ENCODE results near the gene ZNF850.
"Not testable (repeated sequence)": the region's sequence is repeated elsewhere in the genome, so short reads cannot be mapped to it uniquely, and the experiment has no call there.

The ZNF850 gene

DNA sequence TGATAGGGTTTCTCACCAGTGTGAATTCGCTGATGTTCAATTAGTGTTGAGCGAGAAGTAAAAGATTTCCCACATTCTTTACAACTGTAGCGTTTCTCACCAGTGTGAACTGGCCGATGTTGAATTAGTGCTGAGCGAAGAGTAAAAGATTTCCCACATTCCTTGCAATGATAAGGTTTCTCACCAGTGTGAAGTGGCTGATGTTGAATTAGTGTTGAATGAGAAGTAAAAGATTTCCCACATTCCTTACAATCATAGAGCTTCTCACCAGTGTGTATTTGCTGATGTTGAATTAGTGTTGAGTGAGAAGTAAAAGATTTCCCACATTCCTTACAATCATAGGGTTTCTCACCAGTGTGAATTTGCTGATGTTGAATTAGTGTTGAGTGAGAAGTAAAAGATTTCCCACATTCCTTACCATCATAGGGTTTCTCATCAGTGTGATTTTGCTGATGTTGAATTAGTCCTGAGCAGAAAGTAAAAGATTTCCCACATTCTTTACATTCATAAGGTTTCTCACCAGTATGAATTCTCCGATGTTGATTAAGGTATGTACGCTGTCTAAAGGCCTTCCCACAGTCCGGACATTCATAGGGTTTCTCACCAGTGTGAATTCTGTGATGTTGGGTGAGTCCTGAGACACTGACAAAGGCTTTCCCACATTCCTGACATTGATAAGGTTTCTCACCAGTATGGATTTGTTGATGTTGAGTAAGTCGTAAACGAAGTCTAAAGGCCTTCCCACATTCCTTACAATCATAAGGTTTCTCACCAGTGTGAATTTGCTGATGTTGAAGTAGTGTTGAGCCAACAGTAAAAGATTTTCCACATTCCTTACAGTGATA lies 24.0 kb downstream of the ZNF850 start:
- TF ChIP-seq, protein P1, sequence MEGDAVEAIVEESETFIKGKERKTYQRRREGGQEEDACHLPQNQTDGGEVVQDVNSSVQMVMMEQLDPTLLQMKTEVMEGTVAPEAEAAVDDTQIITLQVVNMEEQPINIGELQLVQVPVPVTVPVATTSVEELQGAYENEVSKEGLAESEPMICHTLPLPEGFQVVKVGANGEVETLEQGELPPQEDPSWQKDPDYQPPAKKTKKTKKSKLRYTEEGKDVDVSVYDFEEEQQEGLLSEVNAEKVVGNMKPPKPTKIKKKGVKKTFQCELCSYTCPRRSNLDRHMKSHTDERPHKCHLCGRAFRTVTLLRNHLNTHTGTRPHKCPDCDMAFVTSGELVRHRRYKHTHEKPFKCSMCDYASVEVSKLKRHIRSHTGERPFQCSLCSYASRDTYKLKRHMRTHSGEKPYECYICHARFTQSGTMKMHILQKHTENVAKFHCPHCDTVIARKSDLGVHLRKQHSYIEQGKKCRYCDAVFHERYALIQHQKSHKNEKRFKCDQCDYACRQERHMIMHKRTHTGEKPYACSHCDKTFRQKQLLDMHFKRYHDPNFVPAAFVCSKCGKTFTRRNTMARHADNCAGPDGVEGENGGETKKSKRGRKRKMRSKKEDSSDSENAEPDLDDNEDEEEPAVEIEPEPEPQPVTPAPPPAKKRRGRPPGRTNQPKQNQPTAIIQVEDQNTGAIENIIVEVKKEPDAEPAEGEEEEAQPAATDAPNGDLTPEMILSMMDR (IDR thresholded peaks at IDR 0.05; ENCODE audit: low read depth, low read length), result no peak
- no peak overlapping the region for H3K4me3 ChIP-seq (replicated peaks in 1 of 2; ENCODE audit: low read depth in 2 of 2, low read length in 2 of 2)
- no peak for DNase-seq (ENCODE audit: low read depth in 2 of 2)

DNA sequence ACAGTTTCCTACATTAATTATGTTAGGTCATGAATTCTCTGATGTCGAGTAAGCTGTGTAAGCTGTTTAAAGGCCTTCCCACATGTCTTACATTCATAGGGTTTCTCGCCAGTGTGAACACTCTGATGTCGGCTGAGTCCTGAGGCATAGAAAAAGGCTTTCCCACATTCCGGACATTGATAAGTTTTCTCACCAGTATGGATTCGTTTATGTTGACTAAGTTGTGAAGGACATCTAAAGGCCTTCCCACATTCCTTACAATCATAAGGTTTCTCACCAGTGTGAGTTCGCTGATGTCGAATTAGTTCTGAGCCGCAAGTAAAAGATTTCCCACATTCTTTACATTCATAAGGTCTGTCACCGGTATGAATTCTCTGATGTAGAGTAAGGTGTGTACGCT lies 24.9 kb downstream of the ZNF850 start:
- no peak for DNase-seq (ENCODE audit: low read depth in 2 of 2)
- TF ChIP-seq, protein P1 (IDR thresholded peaks at IDR 0.05; ENCODE audit: low read depth, low read length), result no peak
- H3K4me3 ChIP-seq (replicated peaks in 1 of 2; ENCODE audit: low read depth in 2 of 2, low read length in 2 of 2), result no peak overlapping the region

DNA sequence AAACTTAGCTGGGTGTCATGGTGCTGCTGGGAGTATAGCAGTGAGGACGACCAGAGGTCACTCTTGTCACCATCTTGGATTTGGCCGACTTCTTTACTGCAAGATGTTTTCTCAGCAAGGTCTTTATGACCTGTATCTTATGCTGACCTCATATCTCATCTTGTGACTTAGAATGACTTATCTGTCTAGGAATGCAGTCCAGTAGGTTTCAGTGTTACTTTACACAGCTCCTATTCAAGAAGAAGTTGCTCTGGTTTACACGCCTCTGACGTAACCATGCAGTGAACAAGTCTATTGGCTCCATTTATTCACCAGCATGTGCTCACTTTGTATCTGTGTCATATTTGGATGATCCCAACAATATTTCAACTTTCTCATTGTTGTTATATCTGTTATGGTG lies 26.7 kb downstream of the ZNF850 start:
- TF ChIP-seq, protein P1 (IDR thresholded peaks at IDR 0.05; ENCODE audit: low read depth, low read length), result no peak
- DNase-seq (ENCODE audit: low read depth in 2 of 2), result no peak
- H3K4me3 ChIP-seq (replicated peaks in 1 of 2; ENCODE audit: low read depth in 2 of 2, low read length in 2 of 2), result no peak overlapping the region

DNA sequence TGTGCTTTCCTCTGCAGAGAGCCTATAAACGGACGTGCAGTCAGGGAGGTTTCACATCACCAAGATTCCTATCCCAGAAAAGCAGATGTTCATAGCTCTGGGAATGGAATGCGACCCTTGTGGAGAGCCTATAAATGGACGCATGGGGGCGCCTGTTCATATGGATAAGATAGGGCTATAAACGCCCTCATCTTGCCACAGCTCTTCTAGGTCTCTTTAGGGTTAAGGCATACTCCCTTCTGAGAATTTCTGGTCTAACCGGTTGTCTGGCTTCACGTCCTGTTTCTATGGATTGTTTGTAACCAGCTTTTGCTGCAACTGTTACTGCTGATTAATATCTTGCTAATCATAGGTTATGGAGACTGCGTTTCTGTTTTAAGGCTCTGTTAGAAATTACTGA lies 36.4 kb downstream of the ZNF850 start:
- DNase-seq (ENCODE audit: low read depth in 2 of 2); H3K4me3 ChIP-seq (replicated peaks in 1 of 2; ENCODE audit: low read depth in 2 of 2, low read length in 2 of 2): not testable (repeated sequence)

DNA sequence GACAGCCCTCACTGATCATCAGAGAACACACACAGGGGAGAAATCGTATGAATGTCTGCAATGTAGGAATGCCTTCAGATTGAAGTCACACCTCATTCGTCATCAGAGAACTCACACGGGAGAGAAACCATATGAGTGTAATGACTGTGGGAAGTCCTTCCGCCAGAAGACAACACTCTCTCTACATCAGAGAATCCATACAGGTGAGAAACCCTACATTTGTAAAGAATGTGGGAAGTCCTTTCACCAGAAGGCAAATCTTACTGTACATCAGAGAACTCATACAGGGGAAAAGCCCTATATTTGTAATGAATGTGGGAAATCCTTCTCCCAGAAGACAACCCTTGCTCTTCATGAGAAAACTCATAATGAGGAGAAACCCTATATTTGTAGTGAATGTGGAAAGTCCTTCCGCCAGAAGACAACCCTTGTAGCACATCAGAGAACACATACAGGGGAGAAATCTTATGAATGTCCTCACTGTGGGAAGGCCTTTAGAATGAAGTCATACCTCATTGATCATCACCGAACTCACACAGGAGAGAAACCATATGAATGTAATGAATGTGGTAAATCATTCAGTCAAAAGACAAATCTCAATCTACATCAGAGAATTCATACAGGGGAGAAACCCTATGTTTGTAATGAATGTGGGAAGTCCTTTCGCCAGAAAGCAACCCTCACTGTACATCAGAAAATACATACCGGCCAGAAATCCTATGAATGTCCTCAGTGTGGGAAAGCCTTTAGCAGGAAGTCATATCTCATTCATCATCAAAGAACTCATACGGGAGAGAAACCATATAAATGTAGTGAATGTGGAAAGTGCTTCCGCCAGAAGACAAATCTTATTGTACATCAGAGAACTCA lies 52.7 kb downstream of the ZNF850 start:
- peak; percentile 2 to 28 for DNase-seq (ENCODE audit: low read depth in 2 of 2)
- H3K4me3 ChIP-seq (replicated peaks in 1 of 2; ENCODE audit: low read depth in 2 of 2, low read length in 2 of 2), result no peak overlapping the region
- TF ChIP-seq, protein P1 (IDR thresholded peaks at IDR 0.05; ENCODE audit: low read depth, low read length), result no peak

DNA sequence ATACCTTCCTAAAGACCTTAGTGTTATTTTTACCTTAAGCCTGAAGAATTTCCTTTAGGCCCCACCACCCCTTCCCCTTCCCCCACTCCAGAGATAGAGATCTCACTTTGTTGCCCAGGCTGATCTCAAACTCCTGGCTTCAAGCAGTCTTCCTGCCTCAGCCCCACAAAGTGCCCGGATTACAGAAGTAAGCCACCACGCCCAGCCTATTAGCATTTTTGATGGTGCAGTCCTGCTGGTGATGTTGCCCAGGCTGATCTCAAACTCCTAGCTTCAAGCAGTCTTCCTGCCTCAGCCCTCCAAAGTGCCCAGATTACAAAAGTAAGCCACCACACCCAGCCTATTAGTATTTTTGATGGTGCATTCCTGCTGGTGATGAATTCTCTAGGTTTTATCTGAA lies 63.2 kb downstream of the ZNF850 start:
- no peak overlapping the region for H3K4me3 ChIP-seq (replicated peaks in 1 of 2; ENCODE audit: low read depth in 2 of 2, low read length in 2 of 2)
- DNase-seq (ENCODE audit: low read depth in 2 of 2), result no peak
- TF ChIP-seq, protein P1 (IDR thresholded peaks at IDR 0.05; ENCODE audit: low read depth, low read length), result no peak

DNA sequence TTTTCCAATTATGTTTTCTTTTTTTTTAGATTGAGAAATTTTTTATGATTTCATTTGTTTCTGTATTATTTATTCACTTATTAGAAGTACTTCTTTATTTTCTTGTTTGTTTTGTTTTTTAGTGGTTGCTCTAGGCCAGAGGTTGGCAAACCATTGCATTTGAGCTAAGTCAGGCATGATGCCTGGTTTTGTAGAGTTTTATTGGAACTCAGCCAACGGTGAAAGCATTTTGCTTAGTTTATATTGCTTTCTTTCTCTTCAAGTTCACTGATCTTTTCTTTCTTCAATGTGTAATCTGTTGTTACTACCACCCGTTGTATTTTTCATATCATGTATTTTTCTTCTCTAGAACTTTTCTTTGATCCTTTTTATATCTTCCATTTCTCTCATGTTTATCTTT lies 65.5 kb downstream of the ZNF850 start:
- DNase-seq (ENCODE audit: low read depth in 2 of 2), result no peak
- TF ChIP-seq, protein P1 (IDR thresholded peaks at IDR 0.05; ENCODE audit: low read depth, low read length), result no peak
- H3K4me3 ChIP-seq (replicated peaks in 1 of 2; ENCODE audit: low read depth in 2 of 2, low read length in 2 of 2), result no peak overlapping the region
